H9 (cell line): ENCODE measurements around the gene LLCFC1. TPM values are rescaled to one million over a fixed set of nuclear protein-coding genes. Genes with fewer than 3 reads are reported as not detected.

ENCODE experiments used
- DNase-seq: peaks from one replicate; pipeline ENCODE4 v3.0.0-alpha.2; 2017
- H2AFZ ChIP-seq: one replicate; pipeline ENCODE4 v1.6.1; 2013; ENCODE audit warnings: mild to moderate bottlenecking, low read length, control low read depth, moderate library complexity
- H2AK5ac ChIP-seq: 2 replicates; pipeline ENCODE4 v1.6.1; 2013; ENCODE audit warnings: low read length, control low read depth, mixed read lengths; ENCODE audit not compliant: insufficient read length
- H2BK120ac ChIP-seq: one replicate; pipeline ENCODE4 v1.6.1; 2013; ENCODE audit warnings: low read depth, mild to moderate bottlenecking, low read length, control low read depth, inconsistent platforms; ENCODE audit not compliant: poor library complexity, severe bottlenecking
- H2BK12ac ChIP-seq: 2 replicates; pipeline ENCODE4 v1.6.1; 2013; ENCODE audit warnings: low read length, control low read depth, mixed read lengths, low read depth; ENCODE audit not compliant: insufficient read length
- H2BK15ac ChIP-seq: 2 replicates; pipeline ENCODE4 v1.6.1; 2013; ENCODE audit warnings: low read depth, low read length, control low read depth
- H2BK20ac ChIP-seq: one replicate; pipeline ENCODE4 v1.6.1; 2013; ENCODE audit warnings: low read depth, mild to moderate bottlenecking, low read length, control low read depth, inconsistent platforms; ENCODE audit not compliant: poor library complexity, severe bottlenecking
- H2BK5ac ChIP-seq: 2 replicates; pipeline ENCODE4 v1.6.1; 2013; ENCODE audit warnings: low read length, control low read depth, mixed read lengths; ENCODE audit not compliant: insufficient read length
- H3K14ac ChIP-seq: 2 replicates; pipeline ENCODE4 v1.6.1; 2013; ENCODE audit warnings: low read length, control low read depth; ENCODE audit not compliant: insufficient read depth
- H3K18ac ChIP-seq: 2 replicates; pipeline ENCODE4 v1.6.1; 2013; ENCODE audit warnings: low read depth, mild to moderate bottlenecking, mixed read lengths, low read length, control low read depth; ENCODE audit not compliant: insufficient read length
- H3K23ac ChIP-seq: 2 replicates; pipeline ENCODE4 v1.6.1; 2013; ENCODE audit warnings: low read length, control low read depth, mixed read lengths, low read depth; ENCODE audit not compliant: insufficient read length
- H3K23me2 ChIP-seq: 2 replicates; pipeline ENCODE4 v1.6.1; 2013; ENCODE audit warnings: low read depth, mild to moderate bottlenecking, mixed read lengths, low read length, control low read depth; ENCODE audit not compliant: insufficient read length, poor library complexity, severe bottlenecking
- H3K27ac ChIP-seq: 2 replicates; pipeline ENCODE4 v1.5.1; 2013; ENCODE audit warnings: low read length, control low read depth, mixed read lengths, low read depth; ENCODE audit not compliant: insufficient read length
- H3K27me3 ChIP-seq: 2 replicates; pipeline ENCODE4 v1.6.1; 2013; ENCODE audit warnings: low read length, control low read depth, inconsistent platforms; ENCODE audit not compliant: insufficient read depth
- H3K4ac ChIP-seq: 2 replicates; pipeline ENCODE4 v1.6.1; 2013; ENCODE audit warnings: low read depth, mild to moderate bottlenecking, control low read depth, inconsistent platforms, low read length, moderate library complexity
- H3K4me1 ChIP-seq: 2 replicates; pipeline ENCODE4 v1.6.1; 2013; ENCODE audit warnings: low read length, control low read depth, inconsistent platforms; ENCODE audit not compliant: insufficient read depth
- H3K4me2 ChIP-seq: 2 replicates; pipeline ENCODE4 v1.6.1; 2013; ENCODE audit warnings: low read length, control low read depth, mixed read lengths; ENCODE audit not compliant: insufficient read length, insufficient read depth
- H3K56ac ChIP-seq: 2 replicates; pipeline ENCODE4 v1.6.1; 2013; ENCODE audit warnings: low read depth, mild to moderate bottlenecking, mixed read lengths, low read length, control low read depth; ENCODE audit not compliant: insufficient read length
- H3K79me1 ChIP-seq: 2 replicates; pipeline ENCODE4 v1.6.1; 2013; ENCODE audit warnings: low read depth, mild to moderate bottlenecking, moderate library complexity, low read length, control low read depth, inconsistent platforms; ENCODE audit not compliant: insufficient read depth, poor library complexity, severe bottlenecking
- H3K79me2 ChIP-seq: 2 replicates; pipeline ENCODE4 v1.6.1; 2013; ENCODE audit warnings: low read length, control low read depth, inconsistent platforms; ENCODE audit not compliant: insufficient read depth
- H3K9ac ChIP-seq: 2 replicates; pipeline ENCODE4 v1.6.1; 2013; ENCODE audit warnings: low read length, control low read depth, mixed read lengths; ENCODE audit not compliant: insufficient read length; ENCODE audit errors: extremely low read depth
- H3K9me3 ChIP-seq: one replicate; pipeline ENCODE4 v1.6.1; 2013; ENCODE audit warnings: low read depth, low read length, inconsistent platforms; ENCODE audit not compliant: control insufficient read depth
- H3T11ph ChIP-seq: one replicate; pipeline ENCODE4 v1.6.1; 2013; ENCODE audit warnings: mild to moderate bottlenecking, low read length, control low read depth, inconsistent platforms
- H4K20me1 ChIP-seq: one replicate; pipeline ENCODE4 v1.6.1; 2013; ENCODE audit not compliant: control insufficient read depth, insufficient read length, insufficient read depth
- H4K5ac ChIP-seq: 2 replicates; pipeline ENCODE4 v1.6.1; 2013; ENCODE audit warnings: low read depth, mild to moderate bottlenecking, mixed read lengths, low read length, control low read depth; ENCODE audit not compliant: insufficient read length
- H4K8ac ChIP-seq: replicated peaks from 2 replicates; pipeline ENCODE4 v1.6.1; 2013; ENCODE audit warnings: low read length, control low read depth, mixed read lengths, low read depth; ENCODE audit not compliant: insufficient read length
- H4K91ac ChIP-seq: 2 replicates; pipeline ENCODE4 v1.6.1; 2013; ENCODE audit warnings: low read depth, mild to moderate bottlenecking, moderate library complexity, mixed read lengths, low read length, control low read depth; ENCODE audit not compliant: insufficient read length
- H3K27ac Mint-ChIP-seq, 3 experiments: 2 replicates in 2 of 3; 3 replicates in 1 of 3; pipeline ENCODE4 v1.8.0; 2020 to 2021; ENCODE audit warnings: mixed read lengths in 3 of 3, mild to moderate bottlenecking in 1 of 3, moderate library complexity in 1 of 3
- H3K27me3 Mint-ChIP-seq: 2 replicates; pipeline ENCODE4 v1.8.0; 2021; ENCODE audit warnings: low read depth, mild to moderate bottlenecking, moderate library complexity, mixed read lengths
- H3K36me3 Mint-ChIP-seq, 3 experiments: 2 replicates in 2 of 3; 3 replicates in 1 of 3; pipeline ENCODE4 v1.8.0; 2020 to 2021; ENCODE audit warnings: low read depth in 3 of 3, mixed read lengths in 3 of 3; ENCODE audit not compliant: insufficient read depth in 1 of 3
- H3K4me1 Mint-ChIP-seq, 2 experiments: 2 replicates each; pipeline ENCODE4 v1.8.0; 2020; ENCODE audit warnings: mixed read lengths in 2 of 2
- H3K4me3 Mint-ChIP-seq, 2 experiments: 2 replicates in 1 of 2; 3 replicates in 1 of 2; pipeline ENCODE4 v1.8.0; 2020 to 2021; ENCODE audit warnings: mild to moderate bottlenecking in 2 of 2, mixed read lengths in 2 of 2, moderate library complexity in 1 of 2
- H3K9me3 Mint-ChIP-seq, 2 experiments: 2 replicates in 1 of 2; 3 replicates in 1 of 2; pipeline ENCODE4 v1.8.0; 2020; ENCODE audit warnings: mild to moderate bottlenecking in 2 of 2, mixed read lengths in 2 of 2, moderate library complexity in 1 of 2
- WGBS: extraction: QIAGEN DNeasy Blood & Tissue Kit; methylation state at CpG from one replicate; pipeline ENCODE4 v1.1.7; 2013; ENCODE audit warnings: missing lambda C conversion rate, low lambda C conversion rate, mixed read lengths; ENCODE audit not compliant: insufficient read length; ENCODE audit errors: extremely low coverage; 5-methylcytosine and 5-hydroxymethylcytosine counted together
- total RNA-seq: library from RNA; stranded (reverse); gene quantifications from 2 replicates; pipeline ENCODE4 v1.2.1, GENCODE V29; 2021
- TF ChIP-seq, protein P1 (sequence below): fragments of 200-600 bp; sonication (generic); conservative IDR thresholded peaks from 3 replicates; pipeline ENCODE4 v1.8.0; 2021; ENCODE audit warnings: antibody characterized with exemption, mild to moderate bottlenecking

The LLCFC1 gene
- total RNA-seq, 1 experiment from 2014 or later, result not detected

DNA sequence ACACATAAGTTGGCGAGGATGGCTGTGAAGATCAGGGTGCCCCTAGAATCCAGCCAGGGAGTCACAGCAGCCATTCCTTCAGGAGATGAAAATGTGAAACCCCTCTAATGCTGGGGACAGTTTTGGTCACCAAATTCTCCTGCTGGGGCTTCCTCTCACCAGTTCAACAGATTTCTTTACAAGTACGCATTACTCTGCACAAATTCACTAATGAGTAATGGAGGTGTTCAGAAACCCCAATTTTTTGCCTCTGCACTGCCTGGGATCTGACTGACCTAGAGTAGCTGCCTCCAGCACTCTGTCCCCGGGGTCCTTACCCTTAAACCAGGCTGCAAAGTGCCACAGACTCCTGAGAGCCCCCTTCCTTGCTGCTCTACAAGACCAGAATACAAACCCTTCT is 21.8 kb upstream of the LLCFC1 start:
- TF ChIP-seq, protein P1, sequence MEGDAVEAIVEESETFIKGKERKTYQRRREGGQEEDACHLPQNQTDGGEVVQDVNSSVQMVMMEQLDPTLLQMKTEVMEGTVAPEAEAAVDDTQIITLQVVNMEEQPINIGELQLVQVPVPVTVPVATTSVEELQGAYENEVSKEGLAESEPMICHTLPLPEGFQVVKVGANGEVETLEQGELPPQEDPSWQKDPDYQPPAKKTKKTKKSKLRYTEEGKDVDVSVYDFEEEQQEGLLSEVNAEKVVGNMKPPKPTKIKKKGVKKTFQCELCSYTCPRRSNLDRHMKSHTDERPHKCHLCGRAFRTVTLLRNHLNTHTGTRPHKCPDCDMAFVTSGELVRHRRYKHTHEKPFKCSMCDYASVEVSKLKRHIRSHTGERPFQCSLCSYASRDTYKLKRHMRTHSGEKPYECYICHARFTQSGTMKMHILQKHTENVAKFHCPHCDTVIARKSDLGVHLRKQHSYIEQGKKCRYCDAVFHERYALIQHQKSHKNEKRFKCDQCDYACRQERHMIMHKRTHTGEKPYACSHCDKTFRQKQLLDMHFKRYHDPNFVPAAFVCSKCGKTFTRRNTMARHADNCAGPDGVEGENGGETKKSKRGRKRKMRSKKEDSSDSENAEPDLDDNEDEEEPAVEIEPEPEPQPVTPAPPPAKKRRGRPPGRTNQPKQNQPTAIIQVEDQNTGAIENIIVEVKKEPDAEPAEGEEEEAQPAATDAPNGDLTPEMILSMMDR, result no peak
- H2BK5ac ChIP-seq, result no peak overlapping the region
- no peaks in the 10 kb centered on the region for H3K23me2 ChIP-seq
- H3K9ac ChIP-seq, result no peak overlapping the region
- H4K20me1 ChIP-seq, result no peaks in the 10 kb centered on the region
- H3K9me3 ChIP-seq, result no peaks in the 10 kb centered on the region
- 0 out of 5 replicates have a peak, but pooled peaks cover 0 to 3% of the 10 kb centered on the region in 2 experiments for H3K9me3 Mint-ChIP-seq
- no peak overlapping the region for H3K4ac ChIP-seq
- no peak overlapping the region for H3K27ac ChIP-seq
- H3K4me1 ChIP-seq, result no peaks in the 10 kb centered on the region
- H3K4me2 ChIP-seq, result no peak overlapping the region
- WGBS, result no CpG with 5 or more reads among the region's 3 CpGs
- no peak overlapping the region for H2BK20ac ChIP-seq
- H3K14ac ChIP-seq, result no peak overlapping the region
- no peak overlapping the region for H3K23ac ChIP-seq
- H4K8ac ChIP-seq, result no peak overlapping the region
- H3K36me3 Mint-ChIP-seq, result no peaks in the 10 kb centered on the region
- no peaks in the 10 kb centered on the region for H3K79me1 ChIP-seq
- no peak overlapping the region for H2AK5ac ChIP-seq
- no peak overlapping the region for H4K91ac ChIP-seq
- H2BK12ac ChIP-seq, result no peak overlapping the region
- no peak overlapping the region for H3T11ph ChIP-seq
- no peak overlapping the region for H4K5ac ChIP-seq
- no peak for DNase-seq
- no peak overlapping the region for H3K56ac ChIP-seq
- H3K18ac ChIP-seq, result no peak overlapping the region
- H3K4me1 Mint-ChIP-seq, result peaks cover 4 to 7% of the 10 kb centered on the region in 2 experiments
- H2BK15ac ChIP-seq, result no peak overlapping the region
- no peaks in the 10 kb centered on the region for H3K27me3 ChIP-seq
- H2BK120ac ChIP-seq, result no peak overlapping the region
- H2AFZ ChIP-seq, result no peak overlapping the region
- no peak overlapping the region for H3K27ac Mint-ChIP-seq
- no peaks in the 10 kb centered on the region for H3K79me2 ChIP-seq
- peaks cover 14% of the 10 kb centered on the region for H3K27me3 Mint-ChIP-seq
- no peak overlapping the region for H3K4me3 Mint-ChIP-seq
